Measurements from ENCODE around the gene GHRL. TPM values are rescaled to one million over a fixed set of nuclear protein-coding genes. Genes with fewer than 3 reads are reported as not detected.

GHRL gene
- total RNA-seq, 4 donors from 2014 or later: 0.38 to 1.5 TPM; not detected in 2

DNA sequence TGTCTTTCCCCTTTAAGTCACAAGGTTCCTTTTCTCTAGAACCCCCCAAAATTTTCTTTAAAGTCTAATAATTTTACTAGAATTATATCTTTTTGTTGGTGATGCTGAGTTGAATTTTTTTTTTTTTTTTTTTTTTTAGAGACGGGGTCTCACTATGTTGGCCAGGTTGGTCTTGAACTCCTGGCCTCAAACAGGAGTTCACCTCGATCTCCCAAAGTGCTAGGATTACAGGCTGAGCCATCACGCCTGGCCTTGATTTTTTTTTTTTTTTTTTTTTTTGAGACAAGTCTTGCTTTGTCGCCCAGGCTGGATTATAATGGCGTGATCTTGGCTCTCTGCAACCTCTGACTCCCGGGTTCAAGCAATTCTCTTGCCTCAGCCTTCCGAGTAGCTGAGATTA lies 15.9 kb upstream of the GHRL start:
- Histone ChIP-seq H3K9me3 (no peaks in the 10 kb centered on the region), H3K27me3 (no peaks in the 10 kb centered on the region), H3K27ac (no peak overlapping the region), H3K36me3 (peaks cover 32 to 94% (median 40%) of the 10 kb centered on the region in 3 donors), H3K4me3 (no peak overlapping the region), H3K4me1 (no peaks in the 10 kb centered on the region)
- TF ChIP-seq, protein P1, sequence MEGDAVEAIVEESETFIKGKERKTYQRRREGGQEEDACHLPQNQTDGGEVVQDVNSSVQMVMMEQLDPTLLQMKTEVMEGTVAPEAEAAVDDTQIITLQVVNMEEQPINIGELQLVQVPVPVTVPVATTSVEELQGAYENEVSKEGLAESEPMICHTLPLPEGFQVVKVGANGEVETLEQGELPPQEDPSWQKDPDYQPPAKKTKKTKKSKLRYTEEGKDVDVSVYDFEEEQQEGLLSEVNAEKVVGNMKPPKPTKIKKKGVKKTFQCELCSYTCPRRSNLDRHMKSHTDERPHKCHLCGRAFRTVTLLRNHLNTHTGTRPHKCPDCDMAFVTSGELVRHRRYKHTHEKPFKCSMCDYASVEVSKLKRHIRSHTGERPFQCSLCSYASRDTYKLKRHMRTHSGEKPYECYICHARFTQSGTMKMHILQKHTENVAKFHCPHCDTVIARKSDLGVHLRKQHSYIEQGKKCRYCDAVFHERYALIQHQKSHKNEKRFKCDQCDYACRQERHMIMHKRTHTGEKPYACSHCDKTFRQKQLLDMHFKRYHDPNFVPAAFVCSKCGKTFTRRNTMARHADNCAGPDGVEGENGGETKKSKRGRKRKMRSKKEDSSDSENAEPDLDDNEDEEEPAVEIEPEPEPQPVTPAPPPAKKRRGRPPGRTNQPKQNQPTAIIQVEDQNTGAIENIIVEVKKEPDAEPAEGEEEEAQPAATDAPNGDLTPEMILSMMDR (IDR thresholded peaks at IDR 0.05): no peak
- no peak for TF ChIP-seq POLR2A (IDR thresholded peaks at IDR 0.05)
- WGBS, 2 donors: 89 to 93% methylated on average over 7 of the region's 7 CpGs
- DNase-seq: no peak
- intact Hi-C loops (cut with DNase I): no loop called here

DNA sequence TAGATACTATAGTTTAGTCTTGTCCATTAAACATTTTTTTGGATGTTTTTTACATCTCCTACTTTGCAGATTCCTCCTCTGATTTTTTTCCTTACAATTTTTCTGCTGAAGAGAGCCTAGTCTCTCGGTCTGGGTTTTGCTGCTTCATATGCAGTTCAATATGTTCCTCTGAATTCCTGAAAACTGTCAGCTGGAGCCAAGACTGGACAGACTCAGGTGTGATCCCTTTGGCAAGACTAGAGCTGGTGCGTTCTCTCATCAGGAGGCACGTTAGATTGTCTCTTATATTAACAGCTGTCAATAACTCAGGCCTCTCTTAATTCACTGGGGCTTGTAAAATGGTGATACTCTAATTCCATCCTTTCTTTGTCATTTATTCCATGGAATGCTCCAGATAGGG lies 13.4 kb upstream of the GHRL start:
- 91 to 93% methylated on average over 3 of the region's 3 CpGs for WGBS, 2 donors
- intact Hi-C loops (cut with DNase I): no loop called here

GRCh38 chr3:10305331-10305902 lies 12.7 kb upstream of the GHRL start:
- DNase-seq: no peak
- Histone ChIP-seq H3K27ac (no peak overlapping the region), H3K36me3 (peaks cover 31 to 94% (median 41%) of the 10 kb centered on the region in 3 donors), H3K4me1 (no peaks in the 10 kb centered on the region), H3K27me3 (no peaks in the 10 kb centered on the region), H3K9me3 (no peaks in the 10 kb centered on the region), H3K4me3 (no peak overlapping the region)
- no peak for TF ChIP-seq POLR2A (IDR thresholded peaks at IDR 0.05)
- TF ChIP-seq, protein P1 (IDR thresholded peaks at IDR 0.05): no peak
- WGBS, 2 donors: 88 to 100% methylated on average over 2 to 4 of the region's 4 CpGs
- intact Hi-C loops (cut with DNase I): no loop called here

More for the DNA sequence above, 13.4 kb upstream of the GHRL start:
- TF ChIP-seq, protein P1 (IDR thresholded peaks at IDR 0.05): no peak
- Histone ChIP-seq H3K9me3 (no peaks in the 10 kb centered on the region), H3K27me3 (no peaks in the 10 kb centered on the region), H3K27ac (no peak overlapping the region), H3K4me1 (no peaks in the 10 kb centered on the region), H3K4me3 (no peak overlapping the region), H3K36me3 (peaks cover 31 to 94% (median 43%) of the 10 kb centered on the region in 3 donors)
- no peak for DNase-seq

DNA sequence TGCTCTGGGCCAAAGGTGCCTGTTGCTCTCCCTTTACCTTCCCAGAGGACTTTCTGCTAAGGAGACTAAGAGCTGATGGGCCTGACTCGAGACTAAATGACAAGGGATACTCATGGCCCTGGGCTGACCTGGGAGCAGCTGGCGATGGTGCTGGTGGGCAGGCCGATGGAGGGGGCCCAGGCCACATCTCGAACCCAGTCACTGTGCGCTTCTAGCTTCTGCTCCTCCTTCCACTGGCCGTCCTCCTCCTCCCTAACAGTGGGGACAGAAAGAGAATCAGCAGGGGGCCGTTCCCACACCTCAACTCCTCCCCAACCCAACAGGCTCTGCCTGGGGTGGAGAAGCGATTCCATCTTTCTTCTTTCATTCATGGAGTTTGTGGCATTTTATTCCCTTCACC lies 12.2 kb upstream of the GHRL start:
- H3K4me3 ChIP-seq: no peak overlapping the region
- no peaks in the 10 kb centered on the region for H3K9me3 ChIP-seq
- WGBS, 2 donors: 76 to 89% methylated on average over 3 to 4 of the region's 8 CpGs
- intact Hi-C loops (cut with DNase I): no loop called here
- peaks cover 30 to 94% (median 36%) of the 10 kb centered on the region in 3 donors for H3K36me3 ChIP-seq
- no peak for TF ChIP-seq POLR2A (IDR thresholded peaks at IDR 0.05)
- TF ChIP-seq, protein P1 (IDR thresholded peaks at IDR 0.05): no peak
- no peaks in the 10 kb centered on the region for H3K27me3 ChIP-seq
- no peak for DNase-seq
- no peak overlapping the region for H3K27ac ChIP-seq
- H3K4me1 ChIP-seq: no peaks in the 10 kb centered on the region

DNA sequence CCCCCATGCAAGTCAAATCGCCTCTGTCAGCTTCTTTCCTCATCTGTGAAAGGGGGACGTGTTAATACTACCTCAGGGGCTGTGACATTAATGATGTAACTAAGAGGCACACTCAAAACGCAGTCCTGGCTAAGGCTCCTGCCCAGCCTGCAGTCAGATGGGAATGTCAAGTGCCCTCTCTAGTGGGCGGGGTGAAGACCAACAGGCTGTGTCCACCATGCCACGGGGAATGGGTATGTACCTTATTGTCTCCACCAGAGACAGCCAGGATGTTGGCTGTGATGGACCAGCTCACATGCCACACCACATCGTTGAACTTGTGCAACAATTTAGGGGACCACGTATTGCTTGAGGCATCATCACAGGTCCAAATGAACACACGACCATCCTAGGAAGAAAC lies 11.0 kb upstream of the GHRL start:
- TF ChIP-seq, protein P1 (IDR thresholded peaks at IDR 0.05): no peak
- no peak for TF ChIP-seq POLR2A (IDR thresholded peaks at IDR 0.05)
- Histone ChIP-seq H3K36me3 (peaks cover 28 to 95% (median 35%) of the 10 kb centered on the region in 3 donors), H3K4me3 (no peak overlapping the region), H3K4me1 (no peaks in the 10 kb centered on the region), H3K27ac (no peak overlapping the region), H3K27me3 (no peaks in the 10 kb centered on the region), H3K9me3 (no peaks in the 10 kb centered on the region)
- WGBS, 2 donors: 77 to 79% methylated on average over 6 of the region's 8 CpGs
- intact Hi-C loops (cut with DNase I): no loop called here
- DNase-seq: no peak

All from esophagus squamous epithelium (tissue), 5 donors.